Common myeloid progenitor, CD34-positive (primary cell): ENCODE measurements around the gene RABL6.
"Not testable (repeated sequence)": the region's sequence is repeated elsewhere in the genome, so short reads cannot be mapped to it uniquely, and the experiment has no call there.

Source experiments
- CTCF ChIA-PET: fragments of 350-600 bp; sonication (Branson Sonifier 250); formaldehyde crosslinking; loops from one replicate; lab custom pipeline; 2021; ENCODE audit warnings: antibody characterized with exemption; lab: Charles Lee
- POLR2A ChIA-PET: fragments of 350-600 bp; sonication (Branson Sonifier 250); formaldehyde crosslinking; loops from one replicate; lab custom pipeline; 2021; ENCODE audit warnings: antibody characterized with exemption; lab: Charles Lee
- DNase-seq, 3 donors: peaks; one replicate each; pipeline versions ENCODE4 v3.0.0 to v3.0.0-alpha.2; 2013
- H3K27ac ChIP-seq, 2 experiments: 1 replicate in 1 of 2; 2 replicates in 1 of 2; pipeline ENCODE4 v1.7.0; 2013; ENCODE audit warnings: inconsistent platforms in 2 of 2, low read length in 2 of 2, mild to moderate bottlenecking in 2 of 2, low read depth in 1 of 2, moderate library complexity in 1 of 2; ENCODE audit not compliant: severe bottlenecking in 2 of 2, insufficient read depth in 1 of 2, poor library complexity in 1 of 2
- H3K27me3 ChIP-seq, 5 experiments: replicated peaks in 2 of 5; 1 replicate in 3 of 5; 2 replicates in 2 of 5; pipeline versions ENCODE4 v1.6.1 to v1.7.0; 2013; ENCODE audit warnings: low read length in 4 of 5, mild to moderate bottlenecking in 2 of 5, moderate library complexity in 2 of 5, inconsistent platforms in 1 of 5; ENCODE audit not compliant: insufficient read depth in 5 of 5, control insufficient read depth in 4 of 5
- H3K36me3 ChIP-seq, 4 experiments: 1 replicate in 2 of 4; 2 replicates in 2 of 4; pipeline versions ENCODE4 v1.6.1 to v1.7.0; 2013; ENCODE audit warnings: low read length in 3 of 4, control low read depth in 1 of 4, mild to moderate bottlenecking in 1 of 4; ENCODE audit not compliant: control insufficient read depth in 4 of 4, insufficient read depth in 4 of 4
- H3K4me1 ChIP-seq, 4 experiments: 1 replicate in 3 of 4; 2 replicates in 1 of 4; pipeline versions ENCODE4 v1.6.1 to v1.7.1; 2013; ENCODE audit warnings: low read length in 3 of 4, mild to moderate bottlenecking in 3 of 4, control low read depth in 1 of 4, inconsistent platforms in 1 of 4, moderate library complexity in 1 of 4; ENCODE audit not compliant: control insufficient read depth in 4 of 4, insufficient read depth in 4 of 4; ENCODE audit errors: control extremely low read depth in 1 of 4
- H3K4me3 ChIP-seq, 7 experiments: 1 replicate in 4 of 7; 2 replicates in 3 of 7; pipeline versions ENCODE4 v1.5.1 to v1.7.0; 2013; ENCODE audit warnings: mild to moderate bottlenecking in 7 of 7, low read length in 6 of 7, moderate library complexity in 6 of 7, inconsistent platforms in 2 of 7, low read depth in 2 of 7, control low read depth in 1 of 7; ENCODE audit not compliant: insufficient read depth in 4 of 7, control insufficient read depth in 1 of 7; ENCODE audit errors: extremely low read depth in 1 of 7
- H3K9me3 ChIP-seq, 5 experiments: 1 replicate in 4 of 5; 2 replicates in 1 of 5; pipeline versions ENCODE4 v1.6.1 to v1.7.1; 2013; ENCODE audit warnings: low read length in 4 of 5, mild to moderate bottlenecking in 2 of 5, inconsistent platforms in 1 of 5, low read depth in 1 of 5, moderate library complexity in 1 of 5; ENCODE audit not compliant: control insufficient read depth in 4 of 5, insufficient read depth in 2 of 5; ENCODE audit errors: control extremely low read depth in 1 of 5
- WGBS: methylation state at CpG from one replicate; pipeline ENCODE4 v1.1.5; 2013; ENCODE audit not compliant: insufficient coverage; 5-methylcytosine and 5-hydroxymethylcytosine counted together

The RABL6 gene

GRCh38 chr9:136765745-136766409 lies 41.9 kb upstream of the RABL6 start:
- H3K4me3 ChIP-seq, H3K36me3 ChIP-seq: not testable (repeated sequence)

DNA sequence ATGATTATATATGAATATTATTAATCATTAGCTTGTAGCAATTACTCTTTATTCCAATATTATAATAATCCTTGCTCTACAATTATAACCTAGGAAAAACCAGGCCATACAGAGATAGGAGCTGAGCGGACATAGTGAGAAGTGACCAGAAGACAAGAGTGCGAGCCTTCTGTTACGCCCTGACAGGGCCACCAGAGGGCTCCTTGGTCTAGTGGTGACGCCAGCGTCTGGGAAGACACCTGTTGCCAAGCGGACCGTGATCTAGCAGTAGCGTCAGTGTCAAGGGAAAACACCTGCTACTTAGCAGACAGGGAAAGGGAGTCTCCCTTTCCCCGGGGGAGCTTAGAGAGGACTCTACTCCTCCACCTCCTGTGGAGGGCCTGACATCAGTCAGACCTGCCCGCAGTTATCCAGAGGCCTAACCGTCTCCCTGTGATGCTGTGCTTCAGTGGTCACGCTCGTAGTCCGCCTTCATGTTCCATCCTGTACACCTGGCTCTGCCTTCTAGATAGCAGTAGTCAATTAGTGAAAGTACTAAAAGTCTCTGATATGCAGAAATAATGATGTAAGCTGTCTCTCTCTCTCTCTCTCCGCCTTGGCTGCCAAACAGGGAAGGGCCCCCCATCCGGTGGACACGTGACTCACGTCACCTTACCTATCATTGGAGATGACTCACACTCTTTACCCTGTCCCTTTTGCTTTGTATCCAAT lies 41.2 kb upstream of the RABL6 start:
- H3K36me3 ChIP-seq, H3K9me3 ChIP-seq, POLR2A ChIA-PET, H3K27ac ChIP-seq, H3K27me3 ChIP-seq, H3K4me3 ChIP-seq: not testable (repeated sequence)
- WGBS: 49% methylated on average over 10 of the region's 18 CpGs
- H3K4me1 ChIP-seq: peaks cover 0 to 12% (median 6%) of the 10 kb centered on the region in 4 experiments
- CTCF ChIA-PET: interaction anchor here (1.4 to 10.8 kb wide), 6 partner anchors 8 to 36 kb away, joined by 3 to 75 read pairs (median 9); partner anchors contain the start of gene LCN8
- DNase-seq: peak; percentile 37 to 69 (median 65)

More at GRCh38 chr9:136765745-136766409, 41.9 kb upstream of the RABL6 start:
- H3K9me3 ChIP-seq, H3K27ac ChIP-seq, DNase-seq, H3K27me3 ChIP-seq, POLR2A ChIA-PET: not testable (repeated sequence)
- peaks cover 0 to 12% (median 7%) of the 10 kb centered on the region in 4 experiments for H3K4me1 ChIP-seq
- CTCF ChIA-PET: interaction anchor here (1.4 to 10.8 kb wide), 6 partner anchors 8 to 35 kb away, joined by 3 to 75 read pairs (median 9); partner anchors contain the start of gene LCN8
- 85% methylated on average over 11 of the region's 14 CpGs for WGBS

DNA sequence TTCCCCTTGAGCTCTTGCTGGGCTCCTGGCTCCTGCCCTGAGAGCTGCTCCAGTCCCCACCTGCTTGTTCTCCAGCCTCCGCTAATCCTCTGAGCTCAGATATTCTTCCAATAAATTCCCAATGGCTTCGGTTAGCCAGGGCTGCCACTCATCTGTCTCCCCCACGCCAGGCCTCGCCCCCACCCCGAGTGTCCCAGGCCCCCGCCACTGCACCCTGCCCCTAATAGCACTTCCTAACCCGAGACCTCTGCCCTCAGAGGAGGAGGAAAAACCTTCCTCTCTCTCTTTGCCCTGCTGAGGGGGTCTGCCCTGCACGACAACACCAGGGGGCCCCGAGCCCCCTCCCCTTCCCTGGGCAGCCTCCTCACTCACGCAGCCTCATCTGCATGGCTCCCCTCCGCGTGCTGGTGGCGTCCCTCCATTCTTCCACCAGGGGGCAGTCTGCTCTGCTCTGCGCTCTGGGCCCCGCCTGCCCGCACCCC lies 38.0 kb upstream of the RABL6 start:
- Histone ChIP-seq H3K27me3 (no peaks in the 10 kb centered on the region), H3K9me3 (peaks cover 0 to 4% (median 0%) of the 10 kb centered on the region in 5 experiments), H3K36me3 (no peaks in the 10 kb centered on the region), H3K27ac (no peak overlapping the region), H3K4me3 (no peak overlapping the region), H3K4me1 (peaks cover 0 to 8% (median 5%) of the 10 kb centered on the region in 4 experiments)
- ChIA-PET POLR2A (no interaction called here), CTCF (interaction anchor here (0.6 to 10.8 kb wide), 5 partner anchors 9 to 24 kb away, joined by 3 to 75 read pairs (median 6); no protein-coding TSS in a partner anchor)
- 34% methylated on average over 4 of the region's 16 CpGs for WGBS
- DNase-seq: peak; percentile 51 to 66 (median 64)

GRCh38 chr9:136771907-136772415 lies 35.8 kb upstream of the RABL6 start:
- WGBS: 88% methylated on average over 1 of the region's 3 CpGs
- Histone ChIP-seq H3K36me3 (no peaks in the 10 kb centered on the region), H3K4me3 (no peak overlapping the region), H3K4me1 (peaks cover 0 to 8% (median 5%) of the 10 kb centered on the region in 4 experiments), H3K9me3 (peaks cover 0 to 4% (median 0%) of the 10 kb centered on the region in 5 experiments), H3K27me3 (no peaks in the 10 kb centered on the region), H3K27ac (no peak overlapping the region)
- POLR2A ChIA-PET: interaction anchor here (0.7 kb wide), 1 partner anchor 306 kb away, joined by 6 read pairs; no protein-coding TSS in a partner anchor
- no peak for DNase-seq
- CTCF ChIA-PET: interaction anchor here (0.6 to 10.8 kb wide), 7 partner anchors 9 to 348 kb away, joined by 3 to 75 read pairs (median 3); partner anchors contain the start of genes AJM1 and LCN10

- H3K9me3 ChIP-seq: peaks cover 0 to 4% (median 0%) of the 10 kb centered on the region in 5 experiments
- CTCF ChIA-PET: interaction anchor here (0.5 to 10.8 kb wide), 3 partner anchors 11 to 26 kb away, joined by 3 to 75 read pairs (median 3); no protein-coding TSS in a partner anchor
- peaks cover 0 to 8% (median 5%) of the 10 kb centered on the region in 4 experiments for H3K4me1 ChIP-seq
- DNase-seq: peak; percentile 61 to 79 (median 76)
- no peak overlapping the region for H3K27ac ChIP-seq
- 80% methylated on average over 7 of the region's 7 CpGs for WGBS
- POLR2A ChIA-PET: no interaction called here
- H3K4me3 ChIP-seq: peak overlapping the region in 2 of 7 experiments; percentile 21 to 33
- no peaks in the 10 kb centered on the region for H3K36me3 ChIP-seq
- no peaks in the 10 kb centered on the region for H3K27me3 ChIP-seq
Observed at GRCh38 chr9:136773386-136774044, 34.2 kb upstream of the RABL6 start.

- ChIA-PET POLR2A (no interaction called here), CTCF (interaction anchor here (0.5 to 10.8 kb wide), 5 partner anchors 8 to 27 kb away, joined by 3 to 75 read pairs (median 3); no protein-coding TSS in a partner anchor)
- Histone ChIP-seq H3K27ac (no peak overlapping the region), H3K9me3 (peaks cover 0 to 4% (median 0%) of the 10 kb centered on the region in 5 experiments), H3K36me3 (no peaks in the 10 kb centered on the region), H3K4me3 (no peak overlapping the region), H3K27me3 (no peaks in the 10 kb centered on the region), H3K4me1 (peaks cover 0 to 8% (median 5%) of the 10 kb centered on the region in 4 experiments)
- no peak for DNase-seq
- WGBS: 98% methylated on average over 6 of the region's 12 CpGs
Observed at GRCh38 chr9:136774416-136775045, 33.2 kb upstream of the RABL6 start.
